ENCODE results near the gene TRIM56.
"Not testable (repeated sequence)": the region's sequence is repeated elsewhere in the genome, so short reads cannot be mapped to it uniquely, and the experiment has no call there.

- TF ChIP-seq CTCF, POLR2A (IDR thresholded peaks at IDR 0.05): not testable (repeated sequence)
Measured at GRCh38 chr7:101065162-101065561, 20.1 kb upstream of the TRIM56 start.

Measured in uterus (tissue), 2 donors.